GM18505 (cell line): ENCODE measurements around the gene PLXNC1.
A peak's percentile ranks its signal among the peaks of the same experiment; 100 is the strongest.

ENCODE experiments used
- ATAC-seq: cut with Tn5 transposase; IDR thresholded peaks from one replicate; pipeline ENCODE4 v1.9.1; 2021; ENCODE audit not compliant: unreplicated experiment
- POLR2A ChIP-seq: IDR thresholded peaks from 4 replicates; pipeline ENCODE4 v1.6.1; 2011; ENCODE audit warnings: borderline replicate concordance; ENCODE audit not compliant: insufficient read depth, insufficient read length; ENCODE audit errors: extremely low read depth

Gene PLXNC1

GRCh38 chr12:94261786-94262185 is 113.4 kb downstream of the PLXNC1 start:
- ATAC-seq, result no peak
- TF ChIP-seq POLR2A, result no peak

- ATAC-seq, result peak; percentile 67
Observed at GRCh38 chr12:94262228-94263010, 114.0 kb downstream of the PLXNC1 start.

GRCh38 chr12:94263011-94263811 is 114.8 kb downstream of the PLXNC1 start:
- ATAC-seq, result peak; percentile 34
- no peak for TF ChIP-seq POLR2A

More at GRCh38 chr12:94262228-94263010, 114.0 kb downstream of the PLXNC1 start:
- peak; percentile 28 for TF ChIP-seq POLR2A

- no peak for TF ChIP-seq POLR2A
- ATAC-seq, result no peak
Observed at GRCh38 chr12:94263905-94264561, 115.7 kb downstream of the PLXNC1 start.

- TF ChIP-seq POLR2A, result no peak
- ATAC-seq, result no peak
Observed at GRCh38 chr12:94264736-94265485, 116.5 kb downstream of the PLXNC1 start.

GRCh38 chr12:94265539-94265938 is 117.2 kb downstream of the PLXNC1 start:
- no peak for TF ChIP-seq POLR2A
- no peak for ATAC-seq

GRCh38 chr12:94265966-94266745 is 117.8 kb downstream of the PLXNC1 start:
- ATAC-seq, result no peak
- no peak for TF ChIP-seq POLR2A

- no peak for ATAC-seq
- TF ChIP-seq POLR2A, result no peak
Observed at GRCh38 chr12:94266796-94267536, 118.6 kb downstream of the PLXNC1 start.

- ATAC-seq, result no peak
- no peak for TF ChIP-seq POLR2A
Observed at GRCh38 chr12:94267537-94267872, 119.1 kb downstream of the PLXNC1 start.

GRCh38 chr12:94267921-94268471 is 119.6 kb downstream of the PLXNC1 start:
- no peak for TF ChIP-seq POLR2A
- no peak for ATAC-seq

- no peak for ATAC-seq
- no peak for TF ChIP-seq POLR2A
Observed at GRCh38 chr12:94269316-94269999, 121.1 kb downstream of the PLXNC1 start.
